SW 1271 (cell line): ENCODE results near the gene MGMT.

Experiments
- DNase-seq, 2 experiments: peaks; one replicate each; lab custom pipeline; 2025; lab: John Stamatoyannopoulos, UW

Gene MGMT

DNA sequence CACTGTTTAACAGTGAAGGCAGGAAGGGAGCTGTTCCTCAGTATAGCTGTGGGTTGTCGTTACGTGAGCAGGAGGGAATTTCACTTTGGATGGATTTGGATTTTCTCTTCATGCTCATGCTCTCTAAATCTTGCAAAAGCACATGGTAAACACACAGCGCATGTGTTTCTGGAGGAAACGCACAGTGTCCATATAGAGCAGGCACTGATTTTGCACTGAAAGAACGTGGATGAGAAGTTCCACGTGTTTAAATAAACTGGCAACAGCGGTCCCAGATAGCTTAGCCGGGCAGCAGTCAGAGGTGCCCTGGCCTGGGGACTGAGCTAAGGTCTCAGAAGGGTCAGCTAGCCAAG is 188.6 kb downstream of the MGMT start:
- no peak for DNase-seq

GRCh38 chr10:129656642-129657041 is 189.6 kb downstream of the MGMT start:
- no peak for DNase-seq

DNA sequence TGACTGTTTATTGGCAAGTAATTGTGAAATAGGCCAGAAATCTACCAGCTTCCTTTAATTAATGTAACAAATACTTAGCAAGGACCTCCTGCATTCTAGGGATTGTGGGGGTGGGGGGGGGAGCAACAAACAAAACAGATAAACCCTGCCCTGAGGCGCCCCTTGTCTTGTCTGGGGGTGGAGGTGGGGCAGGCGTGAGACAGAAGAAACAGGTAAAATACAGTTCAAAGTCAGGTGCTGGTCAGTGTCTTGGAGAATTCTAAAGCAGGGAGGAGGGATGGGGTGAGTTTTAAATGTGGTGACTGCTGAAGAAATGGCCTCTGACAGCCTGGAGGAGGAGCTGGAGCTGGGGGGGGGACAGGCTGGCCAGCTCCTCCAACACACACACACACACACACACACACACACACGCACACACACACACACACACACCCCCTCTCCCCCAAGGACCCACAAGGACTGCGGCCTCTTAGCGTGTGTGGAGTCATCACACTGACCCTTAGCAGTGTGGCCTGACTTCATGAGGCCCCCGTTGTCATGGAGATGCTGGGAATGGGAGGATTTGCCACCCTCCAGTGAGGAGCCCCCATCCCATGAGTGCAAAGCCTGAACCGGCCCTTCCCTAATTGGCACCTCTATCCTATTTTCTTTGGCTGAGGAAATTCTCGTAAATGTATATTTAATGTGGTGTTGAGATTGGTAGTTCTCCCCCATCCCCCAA is 190.4 kb downstream of the MGMT start:
- DNase-seq, result no peak

GRCh38 chr10:129658376-129659072 is 191.5 kb downstream of the MGMT start:
- no peak for DNase-seq

- DNase-seq, result no peak
These were observed 192.6 kb downstream of the MGMT start for GRCh38 chr10:129659508-129660268.

- no peak for DNase-seq
These were observed 193.5 kb downstream of the MGMT start for GRCh38 chr10:129660569-129660968.

GRCh38 chr10:129662426-129662825 is 195.4 kb downstream of the MGMT start:
- no peak for DNase-seq

DNA sequence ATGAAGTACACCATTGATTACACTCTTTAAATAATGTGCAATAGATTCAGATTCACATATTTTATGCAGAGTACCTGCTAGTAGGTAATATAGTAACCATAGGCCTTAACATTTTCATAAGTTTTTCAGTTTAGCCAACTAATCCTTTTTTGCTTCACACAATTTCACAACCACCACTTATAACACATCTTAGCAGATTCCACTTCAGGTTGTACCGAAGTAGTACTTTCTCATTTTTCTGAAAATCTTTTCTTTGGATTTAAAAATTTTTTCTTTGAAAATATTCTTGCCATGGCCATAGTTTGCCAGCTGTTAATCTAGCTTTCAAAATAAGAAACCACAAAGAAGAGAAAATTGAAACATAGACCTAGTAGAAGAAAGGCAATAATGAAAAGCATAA is 203.1 kb downstream of the MGMT start:
- DNase-seq, result no peak

GRCh38 chr10:129673292-129673691 is 206.3 kb downstream of the MGMT start:
- no peak for DNase-seq

- no peak for DNase-seq
These were observed 208.2 kb downstream of the MGMT start for GRCh38 chr10:129675027-129675769.

DNA sequence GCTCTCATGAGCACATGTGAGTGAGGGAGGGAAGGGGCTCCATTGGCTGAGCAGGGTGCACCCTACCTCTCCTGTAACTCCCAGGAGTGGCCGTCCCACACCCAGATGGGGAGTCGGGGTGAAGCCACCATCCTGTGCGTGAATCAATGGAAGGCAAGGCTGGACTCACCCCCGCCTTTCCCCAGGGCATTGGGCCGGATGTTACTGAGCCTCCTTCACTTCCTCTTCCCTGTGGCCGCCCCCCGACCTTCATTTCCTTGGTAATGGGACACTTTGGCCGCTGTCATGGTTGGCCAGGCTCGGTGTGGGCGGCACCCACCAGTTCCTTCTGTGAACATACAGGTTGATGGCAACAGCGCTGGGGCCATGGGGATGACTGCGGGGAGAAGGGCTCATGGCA is 209.0 kb downstream of the MGMT start:
- no peak for DNase-seq

DNA sequence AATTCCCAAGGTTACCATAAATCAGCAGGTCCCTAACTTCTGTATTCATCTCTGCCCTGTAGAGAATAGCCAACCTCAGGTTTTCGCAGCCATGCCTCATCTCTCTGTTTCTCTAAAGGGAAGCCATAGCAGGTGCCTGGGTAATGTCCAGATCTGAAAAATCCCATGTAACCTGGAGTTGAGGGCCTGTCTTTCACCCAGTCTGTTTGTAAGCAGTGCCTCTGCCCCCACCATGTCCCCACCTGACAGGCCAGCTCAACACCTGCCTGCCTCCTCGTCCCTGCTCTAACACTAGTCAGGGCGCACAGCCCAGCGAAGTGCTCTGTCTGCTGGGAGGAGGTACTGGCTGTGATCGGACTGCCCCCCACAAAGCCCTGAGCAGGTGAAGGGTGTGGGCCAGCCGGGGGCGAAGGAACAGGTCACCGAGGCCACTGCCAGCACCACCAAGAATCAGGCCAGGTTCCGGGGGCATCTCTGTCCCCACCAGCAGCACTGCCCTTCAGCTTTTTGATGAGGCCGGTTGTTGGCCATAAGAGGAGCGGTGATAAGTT is 210.4 kb downstream of the MGMT start:
- no peak for DNase-seq

GRCh38 chr10:129678186-129678585 is 211.1 kb downstream of the MGMT start:
- no peak for DNase-seq

DNA sequence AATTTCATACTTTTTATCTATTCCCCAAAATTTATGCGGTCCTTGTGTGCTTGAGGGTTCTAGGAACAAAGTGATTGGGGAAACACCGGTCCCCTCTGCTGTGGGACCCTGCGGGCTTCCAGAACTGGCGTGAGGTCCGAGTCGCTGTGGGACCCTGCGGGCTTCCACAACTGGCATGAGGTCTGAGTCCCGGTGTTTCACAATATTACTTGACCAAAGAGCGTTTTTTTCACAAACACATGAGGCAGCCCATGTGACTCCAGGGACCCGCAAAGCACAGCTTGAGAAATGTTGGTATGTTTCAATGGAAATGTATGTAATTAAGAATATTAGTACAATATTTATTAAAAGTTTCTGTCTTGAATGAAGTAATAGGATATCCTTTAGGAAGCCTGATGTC is 212.2 kb downstream of the MGMT start:
- DNase-seq, result no peak

DNA sequence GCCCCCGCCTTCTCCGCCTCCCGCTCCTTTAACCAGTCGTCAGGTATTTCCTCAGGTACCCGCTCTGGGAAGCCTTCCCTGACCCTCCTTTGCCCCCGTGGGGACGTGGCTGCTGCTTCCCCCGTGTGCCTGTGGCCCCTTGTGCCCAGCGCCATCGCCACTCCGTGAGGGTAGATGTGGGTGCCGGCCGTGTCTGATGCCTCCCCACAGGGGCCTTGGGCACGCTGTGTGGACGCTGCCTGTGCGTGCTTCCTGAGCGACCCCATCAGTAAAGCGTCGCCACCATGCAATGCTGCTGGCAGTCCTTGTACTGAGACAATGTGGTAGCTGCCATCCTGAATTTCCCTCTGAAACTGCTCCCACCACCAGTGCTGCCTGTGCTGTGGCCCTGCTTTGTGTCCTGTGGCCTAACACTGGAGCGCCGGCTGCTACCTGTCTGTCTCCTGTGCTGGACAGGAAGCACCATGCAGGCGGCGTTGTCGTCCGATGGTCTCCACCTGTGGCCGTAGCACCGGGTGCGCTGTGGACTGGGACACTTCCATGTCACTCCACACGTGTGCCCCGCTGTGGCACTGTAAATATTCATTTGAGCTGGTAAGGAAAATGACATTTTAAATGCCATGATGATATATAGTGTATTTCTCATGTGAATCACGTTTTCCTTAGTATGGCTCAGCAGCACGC is 213.8 kb downstream of the MGMT start:
- DNase-seq, result no peak

DNA sequence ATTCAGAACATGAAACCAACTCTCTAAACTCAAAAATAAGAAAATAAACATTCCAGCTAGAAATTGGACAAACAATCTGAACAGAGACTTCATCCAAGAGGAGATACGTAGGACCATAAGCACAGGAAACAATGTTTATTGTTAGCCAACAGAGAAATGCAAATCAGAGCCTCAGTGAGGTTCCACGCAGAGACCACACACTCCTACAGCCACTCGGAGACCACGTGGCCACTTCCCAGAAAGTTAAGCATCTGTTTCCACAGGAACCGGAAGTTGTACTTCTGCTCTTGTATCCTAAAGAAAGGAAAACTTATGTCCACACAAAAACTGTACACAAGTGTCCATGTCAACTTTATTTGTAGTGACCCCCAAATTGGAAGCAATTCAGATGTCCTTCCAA is 214.8 kb downstream of the MGMT start:
- no peak for DNase-seq

DNA sequence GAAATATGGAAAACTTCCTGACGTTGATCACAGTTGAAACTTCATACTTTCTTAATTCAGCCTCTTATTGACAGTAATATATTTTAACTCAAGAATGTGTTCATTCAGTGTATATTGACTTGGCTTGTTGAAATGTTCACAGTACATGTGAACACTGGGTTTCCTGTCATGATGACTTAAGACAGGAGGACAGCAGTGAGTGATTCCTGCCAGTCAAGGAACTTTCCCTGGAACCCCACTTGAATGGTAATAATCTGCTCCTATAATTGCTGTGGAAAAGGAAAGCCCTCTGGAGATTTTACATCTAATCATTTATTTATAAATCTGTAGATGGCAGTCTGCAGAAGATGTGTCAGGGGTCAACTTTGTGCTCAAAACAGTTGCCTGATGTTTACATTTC is 216.5 kb downstream of the MGMT start:
- DNase-seq, result no peak

- DNase-seq, result no peak
These were observed 216.9 kb downstream of the MGMT start for GRCh38 chr10:129683920-129684319.

GRCh38 chr10:129685271-129685670 is 218.2 kb downstream of the MGMT start:
- DNase-seq, result no peak

DNA sequence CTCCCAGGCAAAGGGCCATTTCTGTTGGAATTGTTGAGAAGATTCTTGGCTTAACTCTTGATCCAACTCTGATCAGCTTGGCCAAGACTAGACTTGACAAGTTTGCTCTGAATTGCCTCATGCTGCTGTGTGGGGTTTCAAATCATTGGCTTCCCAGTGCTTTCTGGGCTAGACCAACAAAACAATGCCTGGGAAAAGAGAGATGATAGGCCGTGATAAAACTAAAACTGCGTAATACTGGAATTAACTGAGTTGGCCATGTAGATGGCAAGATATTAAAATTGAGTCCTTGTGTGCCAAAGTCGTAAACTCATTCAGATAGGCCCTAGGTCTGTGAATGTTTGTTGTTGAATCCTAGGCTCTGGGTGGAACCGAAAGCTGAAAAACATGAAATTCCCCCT is 222.6 kb downstream of the MGMT start:
- no peak for DNase-seq

- DNase-seq, result no peak
These were observed 223.4 kb downstream of the MGMT start for GRCh38 chr10:129690248-129691070.
